ENCODE results near the gene PALLD. TPM values are rescaled to one million over a fixed set of nuclear protein-coding genes. Genes with fewer than 3 reads are reported as not detected.
A peak's percentile ranks its signal among the peaks of the same experiment; 100 is the strongest.
"Not testable (repeated sequence)": the region's sequence is repeated elsewhere in the genome, so short reads cannot be mapped to it uniquely, and the experiment has no call there.

The PALLD gene
- total and polyA plus RNA-seq, 9 donors, result 86.1 to 155 (median 146) TPM

DNA sequence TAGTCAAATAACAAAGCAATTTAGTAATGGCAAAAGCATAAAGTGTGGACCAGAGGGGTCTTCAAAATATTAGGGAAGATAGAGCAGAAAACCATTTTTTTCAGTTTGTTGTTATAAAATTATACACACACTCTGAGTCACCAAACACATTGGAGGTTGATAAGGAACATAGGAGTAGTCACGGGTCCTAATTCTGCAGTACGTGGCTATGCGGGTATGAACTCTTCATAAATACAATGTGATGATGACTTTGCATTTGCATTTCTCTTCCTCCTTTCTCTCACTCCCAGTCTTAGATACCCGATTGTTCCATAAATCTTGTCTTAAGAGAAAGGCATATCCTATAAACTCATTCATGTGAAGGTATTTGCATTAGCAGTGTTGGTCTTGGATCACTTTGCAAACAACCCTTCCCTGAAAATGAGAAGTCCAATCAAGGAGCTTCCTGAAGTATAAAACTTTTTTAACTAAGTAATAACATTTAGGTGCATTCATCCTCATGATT is 223.6 kb downstream of the PALLD start:
- peaks cover 2% of the 10 kb centered on the region for H3K4me1 ChIP-seq (ENCODE audit: control insufficient read depth, insufficient read depth, low read length)
- H3K27me3 ChIP-seq (ENCODE audit: control insufficient read depth, insufficient read depth, low read length), result no peaks in the 10 kb centered on the region
- no peaks in the 10 kb centered on the region for H3K9me3 ChIP-seq (replicated peaks; ENCODE audit: control insufficient read depth, low read depth, low read length)
- H3K4me3 ChIP-seq (ENCODE audit: low read length), result no peak overlapping the region
- WGBS (ENCODE audit: insufficient coverage), result no CpG with 5 or more reads among the region's 4 CpGs
- peaks cover 5% of the 10 kb centered on the region for H3K36me3 ChIP-seq (ENCODE audit: control insufficient read depth, insufficient read depth, low read length)
- H3K27ac ChIP-seq (ENCODE audit: low read length), result no peak overlapping the region
- DNase-seq, result no peak

DNA sequence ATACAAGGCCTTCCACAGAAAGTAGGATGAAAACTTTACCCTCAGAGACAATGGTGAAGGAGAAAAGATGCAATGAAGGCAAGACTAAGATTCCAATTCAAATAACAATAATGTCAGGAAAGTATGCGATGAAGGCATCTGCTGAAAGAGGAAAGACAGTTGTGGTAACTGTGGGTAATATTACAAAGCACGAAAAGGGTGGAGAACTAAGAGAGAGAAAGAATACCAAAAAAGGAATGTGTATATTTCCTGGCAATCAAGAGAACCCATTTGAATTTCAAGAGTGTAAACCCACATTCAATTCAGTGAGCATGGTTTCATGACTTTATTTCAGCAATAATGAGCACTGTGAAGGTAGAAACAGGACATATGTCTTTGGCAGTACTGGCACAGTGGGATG is 225.5 kb downstream of the PALLD start:
- Histone ChIP-seq H3K36me3 (ENCODE audit: control insufficient read depth, insufficient read depth, low read length) (peaks cover 5% of the 10 kb centered on the region), H3K9me3 (replicated peaks; ENCODE audit: control insufficient read depth, low read depth, low read length) (peaks cover 3% of the 10 kb centered on the region), H3K27ac (ENCODE audit: low read length) (no peak overlapping the region), H3K4me3 (ENCODE audit: low read length) (no peak overlapping the region), H3K27me3 (ENCODE audit: control insufficient read depth, insufficient read depth, low read length) (no peaks in the 10 kb centered on the region), H3K4me1 (ENCODE audit: control insufficient read depth, insufficient read depth, low read length) (peaks cover 2% of the 10 kb centered on the region)
- DNase-seq, result no peak
- WGBS (ENCODE audit: insufficient coverage), result 80% methylated on average over 1 of the region's 2 CpGs

DNA sequence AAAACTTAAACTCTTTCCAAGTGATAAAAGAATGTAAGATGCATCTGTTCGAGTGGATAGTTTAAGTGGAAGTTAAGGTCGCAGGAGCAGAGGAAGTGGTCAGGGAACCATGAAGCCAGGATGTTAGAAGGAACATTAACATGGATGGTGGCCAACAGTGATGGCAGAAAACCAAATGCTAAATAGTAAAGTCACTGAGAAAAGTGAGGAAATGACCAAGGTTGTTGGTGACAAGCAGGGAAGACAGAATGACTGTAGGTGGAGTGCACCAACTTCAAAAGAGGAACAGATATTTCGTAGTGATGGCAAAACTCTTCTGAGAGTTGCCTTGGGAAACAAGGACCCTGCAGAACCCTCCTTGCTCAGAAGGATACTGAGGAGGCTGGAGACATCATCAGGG is 226.2 kb downstream of the PALLD start:
- peak; percentile 48 for DNase-seq
- peaks cover 2% of the 10 kb centered on the region for H3K4me1 ChIP-seq (ENCODE audit: control insufficient read depth, insufficient read depth, low read length)
- 41% methylated on average over 3 of the region's 3 CpGs for WGBS (ENCODE audit: insufficient coverage)
- no peak overlapping the region for H3K4me3 ChIP-seq (ENCODE audit: low read length)
- peaks cover 6% of the 10 kb centered on the region for H3K9me3 ChIP-seq (replicated peaks; ENCODE audit: control insufficient read depth, low read depth, low read length)
- H3K36me3 ChIP-seq (ENCODE audit: control insufficient read depth, insufficient read depth, low read length), result peaks cover 5% of the 10 kb centered on the region
- H3K27ac ChIP-seq (ENCODE audit: low read length), result no peak overlapping the region
- no peaks in the 10 kb centered on the region for H3K27me3 ChIP-seq (ENCODE audit: control insufficient read depth, insufficient read depth, low read length)

DNA sequence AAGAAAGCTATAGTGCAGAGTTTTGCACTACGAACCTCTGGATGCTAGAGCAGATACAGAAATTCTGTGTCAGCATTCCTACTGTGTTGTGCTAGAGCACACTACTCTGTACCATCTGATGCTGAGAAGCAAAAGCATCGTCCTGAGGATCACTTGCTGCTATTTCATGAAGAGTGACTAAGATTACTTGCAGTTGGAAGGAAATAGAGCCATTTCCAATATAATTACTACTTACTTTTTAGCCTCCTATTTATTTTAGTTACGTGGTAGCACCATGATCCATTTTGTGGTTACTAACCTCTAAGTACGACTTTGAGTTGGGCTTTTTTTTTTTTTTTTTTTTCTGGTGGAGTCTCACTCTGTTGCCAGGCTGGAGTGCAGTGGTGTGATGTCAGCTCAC is 226.7 kb downstream of the PALLD start:
- Histone ChIP-seq H3K27me3 (ENCODE audit: control insufficient read depth, insufficient read depth, low read length) (no peaks in the 10 kb centered on the region), H3K36me3 (ENCODE audit: control insufficient read depth, insufficient read depth, low read length) (peaks cover 5% of the 10 kb centered on the region), H3K4me3 (ENCODE audit: low read length) (no peak overlapping the region), H3K27ac (ENCODE audit: low read length) (no peak overlapping the region), H3K4me1 (ENCODE audit: control insufficient read depth, insufficient read depth, low read length) (peaks cover 2% of the 10 kb centered on the region), H3K9me3 (replicated peaks; ENCODE audit: control insufficient read depth, low read depth, low read length) (peaks cover 6% of the 10 kb centered on the region)
- 100% methylated on average over 1 of the region's 4 CpGs for whole genome bisulfite sequencing (ENCODE audit: insufficient coverage)
- DNase-seq, result no peak

DNA sequence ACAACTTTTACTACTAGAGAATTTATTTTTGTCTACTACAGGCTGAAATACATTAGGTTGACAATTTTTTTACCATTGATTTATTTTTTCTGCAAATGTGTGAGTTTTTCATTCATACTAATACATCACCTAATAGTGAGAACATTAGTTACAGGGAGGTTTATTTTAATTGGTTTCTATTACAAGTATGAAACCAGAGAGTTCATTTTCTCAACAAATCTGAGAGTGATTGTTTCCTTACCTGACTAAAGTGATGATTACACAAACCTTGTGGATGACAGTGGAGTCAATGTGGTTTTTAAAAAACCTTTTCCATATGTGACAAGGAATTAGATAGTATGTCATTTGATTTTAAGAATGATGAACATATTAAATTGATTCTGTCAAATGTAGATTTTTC is 227.4 kb downstream of the PALLD start:
- Histone ChIP-seq H3K4me3 (ENCODE audit: low read length) (no peak overlapping the region), H3K9me3 (replicated peaks; ENCODE audit: control insufficient read depth, low read depth, low read length) (peaks cover 6% of the 10 kb centered on the region), H3K4me1 (ENCODE audit: control insufficient read depth, insufficient read depth, low read length) (peaks cover 2% of the 10 kb centered on the region), H3K36me3 (ENCODE audit: control insufficient read depth, insufficient read depth, low read length) (peaks cover 5% of the 10 kb centered on the region), H3K27me3 (ENCODE audit: control insufficient read depth, insufficient read depth, low read length) (no peaks in the 10 kb centered on the region), H3K27ac (ENCODE audit: low read length) (no peak overlapping the region)
- DNase-seq, result no peak

DNA sequence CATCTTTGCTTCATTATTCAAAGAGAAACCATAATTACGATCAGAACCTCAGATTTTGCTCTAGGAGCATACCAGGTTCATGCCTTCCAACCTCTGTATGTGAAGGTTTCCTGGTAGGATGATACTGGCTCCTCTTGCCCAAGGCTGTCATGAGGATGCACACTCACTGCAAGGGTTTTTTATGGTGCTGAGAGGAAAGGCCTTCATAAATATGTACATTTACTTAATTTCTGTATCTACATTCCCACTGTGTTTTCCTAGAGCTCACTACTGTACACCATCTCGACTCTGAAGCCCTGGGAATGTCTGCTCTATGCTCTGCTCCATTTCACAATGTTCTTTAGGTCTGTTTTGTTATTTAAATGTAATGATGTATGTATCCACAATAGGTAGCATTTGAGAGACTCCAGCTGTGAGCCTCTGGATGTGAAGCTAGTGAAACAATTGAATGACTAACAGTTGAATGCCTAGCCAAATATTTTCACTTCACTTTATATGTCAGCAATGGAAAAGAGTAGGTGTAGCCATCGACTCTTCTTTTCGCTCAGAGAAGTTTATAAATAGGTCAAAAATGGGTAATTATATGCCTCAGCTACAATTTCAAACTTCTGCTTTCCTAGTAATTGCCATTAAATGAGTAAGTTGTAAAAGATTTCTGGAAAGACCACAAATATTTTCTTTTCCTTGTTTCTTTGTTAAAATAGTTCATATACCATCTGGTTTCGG is 228.0 kb downstream of the PALLD start:
- peaks cover 2% of the 10 kb centered on the region for H3K4me1 ChIP-seq (ENCODE audit: control insufficient read depth, insufficient read depth, low read length)
- peaks cover 1% of the 10 kb centered on the region for H3K36me3 ChIP-seq (ENCODE audit: control insufficient read depth, insufficient read depth, low read length)
- no peak overlapping the region for H3K4me3 ChIP-seq (ENCODE audit: low read length)
- WGBS (ENCODE audit: insufficient coverage), result no CpG with 5 or more reads among the region's 5 CpGs
- DNase-seq, result no peak
- H3K27me3 ChIP-seq (ENCODE audit: control insufficient read depth, insufficient read depth, low read length), result no peaks in the 10 kb centered on the region
- H3K27ac ChIP-seq (ENCODE audit: low read length), result no peak overlapping the region
- peaks cover 6% of the 10 kb centered on the region for H3K9me3 ChIP-seq (replicated peaks; ENCODE audit: control insufficient read depth, low read depth, low read length)

DNA sequence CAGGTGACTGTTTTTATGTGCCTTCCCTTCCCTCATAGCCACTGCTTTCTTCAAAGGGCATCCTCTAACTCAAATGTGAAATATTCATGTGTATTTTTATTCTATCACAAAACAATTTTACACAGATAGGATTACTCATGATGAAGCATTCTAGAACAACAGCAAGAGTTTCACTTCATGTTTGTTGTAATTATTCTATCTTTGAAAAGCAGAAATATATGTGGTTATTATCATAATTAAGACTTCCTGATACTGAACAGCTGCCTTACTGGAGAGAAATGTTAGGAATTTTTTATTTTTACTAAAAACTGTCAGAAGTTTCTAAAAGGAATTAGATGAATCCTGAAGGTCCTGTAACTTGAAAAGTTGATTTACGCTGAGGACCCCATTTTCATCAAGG is 229.1 kb downstream of the PALLD start:
- no CpG with 5 or more reads among the region's 1 CpG for WGBS (ENCODE audit: insufficient coverage)
- no peak overlapping the region for H3K27ac ChIP-seq (ENCODE audit: low read length)
- H3K4me3 ChIP-seq (ENCODE audit: low read length), result no peak overlapping the region
- H3K36me3 ChIP-seq (ENCODE audit: control insufficient read depth, insufficient read depth, low read length), result no peaks in the 10 kb centered on the region
- no peak for DNase-seq
- H3K27me3 ChIP-seq (ENCODE audit: control insufficient read depth, insufficient read depth, low read length), result no peaks in the 10 kb centered on the region
- H3K9me3 ChIP-seq (replicated peaks; ENCODE audit: control insufficient read depth, low read depth, low read length), result peaks cover 6% of the 10 kb centered on the region
- H3K4me1 ChIP-seq (ENCODE audit: control insufficient read depth, insufficient read depth, low read length), result peaks cover 2% of the 10 kb centered on the region

DNA sequence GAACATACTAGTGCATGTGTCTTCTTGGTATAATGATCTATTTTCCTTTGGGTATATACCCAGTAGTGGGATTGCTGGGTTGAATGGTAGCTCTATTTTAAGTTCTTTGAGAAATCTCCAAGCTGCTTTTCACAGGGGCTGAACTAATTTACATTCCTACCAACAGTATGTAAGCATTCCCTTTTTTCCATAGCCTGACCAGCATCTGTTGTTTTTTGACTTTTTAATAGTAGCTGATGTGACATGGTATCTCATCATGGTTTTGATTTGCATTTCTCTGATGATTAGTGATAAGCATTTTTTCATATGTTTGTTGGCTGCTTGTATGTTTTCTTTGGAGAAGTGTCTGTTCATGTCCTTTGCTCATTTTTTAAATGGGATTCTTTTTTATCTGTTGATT is 230.3 kb downstream of the PALLD start:
- DNase-seq; H3K9me3 ChIP-seq (replicated peaks; ENCODE audit: control insufficient read depth, low read depth, low read length); H3K36me3 ChIP-seq (ENCODE audit: control insufficient read depth, insufficient read depth, low read length); H3K4me3 ChIP-seq (ENCODE audit: low read length); H3K27ac ChIP-seq (ENCODE audit: low read length); H3K4me1 ChIP-seq (ENCODE audit: control insufficient read depth, insufficient read depth, low read length); H3K27me3 ChIP-seq (ENCODE audit: control insufficient read depth, insufficient read depth, low read length): not testable (repeated sequence)

DNA sequence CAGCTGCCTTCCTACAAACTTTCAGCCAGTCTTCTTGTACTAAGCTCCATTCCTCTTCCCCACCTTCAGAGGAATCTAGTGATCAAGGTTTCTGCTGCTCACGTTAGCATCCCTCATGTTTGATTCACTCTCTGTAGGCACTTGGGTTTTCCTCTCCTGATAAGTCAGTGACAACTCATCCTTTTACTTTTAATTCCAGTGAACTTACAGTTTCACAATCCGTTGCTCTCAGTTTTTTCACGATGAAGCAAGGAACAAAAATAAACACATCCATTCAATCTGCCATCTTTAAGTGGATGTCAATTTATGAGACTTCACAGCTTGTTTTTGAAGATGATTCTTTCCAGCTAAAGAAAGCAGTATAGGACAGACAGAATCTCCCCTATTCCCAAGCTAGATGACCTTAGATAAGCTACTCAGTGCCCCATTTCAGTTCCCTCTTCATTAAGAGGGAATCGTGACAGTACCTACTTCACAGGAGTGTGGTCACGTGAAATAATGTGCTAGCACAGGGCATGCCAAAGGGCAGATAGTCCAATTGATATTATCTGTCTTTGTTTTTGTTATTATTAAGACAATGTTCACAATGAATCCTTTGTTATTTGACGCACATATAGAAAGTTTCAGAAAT is 234.3 kb downstream of the PALLD start:
- no peak for DNase-seq
- Histone ChIP-seq H3K27ac (ENCODE audit: low read length) (no peak overlapping the region), H3K9me3 (replicated peaks; ENCODE audit: control insufficient read depth, low read depth, low read length) (peaks cover 6% of the 10 kb centered on the region), H3K4me3 (ENCODE audit: low read length) (no peak overlapping the region), H3K4me1 (ENCODE audit: control insufficient read depth, insufficient read depth, low read length) (no peaks in the 10 kb centered on the region), H3K36me3 (ENCODE audit: control insufficient read depth, insufficient read depth, low read length) (no peaks in the 10 kb centered on the region), H3K27me3 (ENCODE audit: control insufficient read depth, insufficient read depth, low read length) (no peaks in the 10 kb centered on the region)
- WGBS (ENCODE audit: insufficient coverage), result 100% methylated on average over 1 of the region's 6 CpGs

DNA sequence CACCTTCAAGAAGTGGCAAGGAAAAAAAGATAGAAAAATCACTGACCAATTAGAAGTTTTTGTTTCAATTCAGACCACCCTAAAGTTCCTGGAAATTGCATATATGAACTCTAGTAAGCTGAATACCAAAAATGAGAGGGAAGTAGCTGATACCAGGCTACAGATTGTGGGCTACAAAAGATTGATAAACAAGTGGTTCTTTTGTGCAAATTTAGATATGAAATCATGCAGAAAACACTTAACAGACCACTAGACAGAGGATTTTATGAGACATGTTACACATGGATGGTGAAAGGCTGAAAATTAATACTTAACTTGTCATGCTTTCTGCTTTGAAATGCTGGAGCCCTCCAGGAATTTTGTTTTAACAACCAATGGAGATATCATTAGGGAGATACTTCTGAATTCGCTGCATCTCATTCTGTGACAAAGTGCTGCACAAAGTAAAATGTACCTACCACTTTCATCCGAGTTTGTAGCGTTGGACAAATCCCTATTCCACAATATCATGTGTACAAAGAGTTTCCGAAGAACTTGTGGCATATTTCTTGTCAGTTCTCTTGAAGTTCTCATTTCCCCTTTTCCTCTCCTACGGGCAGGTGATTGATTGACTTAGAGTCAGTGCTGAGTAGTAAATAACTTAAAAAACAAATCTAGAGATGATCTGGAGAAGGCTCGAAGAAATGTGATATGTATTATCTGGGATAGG is 235.0 kb downstream of the PALLD start:
- Histone ChIP-seq H3K9me3 (replicated peaks; ENCODE audit: control insufficient read depth, low read depth, low read length) (peaks cover 4% of the 10 kb centered on the region), H3K27ac (ENCODE audit: low read length) (no peak overlapping the region), H3K4me1 (ENCODE audit: control insufficient read depth, insufficient read depth, low read length) (no peaks in the 10 kb centered on the region), H3K27me3 (ENCODE audit: control insufficient read depth, insufficient read depth, low read length) (no peaks in the 10 kb centered on the region), H3K36me3 (ENCODE audit: control insufficient read depth, insufficient read depth, low read length) (no peaks in the 10 kb centered on the region), H3K4me3 (ENCODE audit: low read length) (no peak overlapping the region)
- no peak for DNase-seq
- 76% methylated on average over 3 of the region's 6 CpGs for WGBS (ENCODE audit: insufficient coverage)
